Stimulated activated CD4-positive, alpha-beta T cell treated with anti-CD3 and anti-CD28 coated beads, TNF-alpha, amount 100 ng/mL, for 1 hour (primary cell): ENCODE data around the gene CRYAA.

Experiments
- DNase-seq, 3 donors: peaks; one replicate each; pipeline ENCODE4 v3.0.0-alpha.2; 2020; ENCODE audit warnings: low read depth in 3 of 3, low spot score in 1 of 3

Gene CRYAA

DNA sequence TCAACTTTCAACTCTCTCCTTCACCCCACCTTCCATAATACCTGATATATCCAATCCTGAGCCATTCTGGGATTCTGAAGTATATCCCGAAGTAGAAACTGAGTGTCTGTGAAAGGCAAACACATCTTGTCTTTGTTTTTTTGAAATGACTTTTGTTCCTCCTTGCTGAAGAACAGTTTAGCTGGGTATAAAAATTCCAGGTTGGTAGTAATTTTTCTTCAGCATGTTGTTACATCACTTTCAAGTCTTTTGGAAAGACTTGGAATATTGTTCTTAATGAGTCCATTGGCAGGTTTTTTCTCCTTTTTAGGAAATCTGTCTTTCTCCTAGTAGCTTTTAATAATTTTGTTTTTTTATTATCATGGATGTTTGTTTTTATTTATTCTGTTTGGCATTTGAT, 32.7 kb downstream of the CRYAA start:
- no peak for DNase-seq

DNA sequence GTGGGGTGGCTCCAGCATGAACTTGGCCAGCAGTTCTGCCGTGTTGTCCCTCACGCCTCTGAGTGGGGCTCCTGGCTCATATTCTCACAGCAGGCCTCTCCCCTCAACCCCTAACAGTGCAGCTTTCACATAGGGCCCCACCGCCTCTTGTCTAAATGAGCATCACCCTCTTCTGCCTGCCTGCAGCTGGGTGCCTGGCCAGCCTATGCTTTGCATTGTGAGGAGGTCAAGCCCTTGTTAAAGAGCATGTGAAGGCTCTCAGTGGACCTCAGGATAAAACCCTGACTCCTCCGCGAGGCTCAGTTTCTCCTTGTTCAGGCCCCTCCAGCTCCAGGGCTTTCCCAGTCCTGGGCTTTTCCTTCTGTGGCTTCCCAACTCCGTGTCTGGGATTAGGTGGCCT, 34.8 kb downstream of the CRYAA start:
- DNase-seq, result no peak

DNA sequence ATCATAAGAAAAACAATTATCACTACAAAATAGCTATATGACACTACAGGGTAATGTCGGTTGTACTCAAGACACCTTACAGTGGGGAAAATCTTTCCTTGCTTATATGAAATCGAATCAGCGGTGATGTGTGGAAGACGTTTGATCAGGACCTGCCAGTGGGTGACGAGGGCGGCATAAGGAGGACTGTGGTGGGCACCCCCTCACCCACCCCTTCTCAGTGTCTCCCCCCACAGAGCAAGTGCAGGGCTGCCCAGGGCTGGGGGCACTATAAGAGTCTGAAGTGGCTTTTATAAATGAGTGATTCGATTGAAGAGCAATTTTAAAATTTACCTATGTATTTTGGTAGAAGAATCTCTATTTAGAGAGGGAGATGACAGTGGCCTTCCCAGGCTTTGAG, 35.8 kb downstream of the CRYAA start:
- DNase-seq, result no peak

DNA sequence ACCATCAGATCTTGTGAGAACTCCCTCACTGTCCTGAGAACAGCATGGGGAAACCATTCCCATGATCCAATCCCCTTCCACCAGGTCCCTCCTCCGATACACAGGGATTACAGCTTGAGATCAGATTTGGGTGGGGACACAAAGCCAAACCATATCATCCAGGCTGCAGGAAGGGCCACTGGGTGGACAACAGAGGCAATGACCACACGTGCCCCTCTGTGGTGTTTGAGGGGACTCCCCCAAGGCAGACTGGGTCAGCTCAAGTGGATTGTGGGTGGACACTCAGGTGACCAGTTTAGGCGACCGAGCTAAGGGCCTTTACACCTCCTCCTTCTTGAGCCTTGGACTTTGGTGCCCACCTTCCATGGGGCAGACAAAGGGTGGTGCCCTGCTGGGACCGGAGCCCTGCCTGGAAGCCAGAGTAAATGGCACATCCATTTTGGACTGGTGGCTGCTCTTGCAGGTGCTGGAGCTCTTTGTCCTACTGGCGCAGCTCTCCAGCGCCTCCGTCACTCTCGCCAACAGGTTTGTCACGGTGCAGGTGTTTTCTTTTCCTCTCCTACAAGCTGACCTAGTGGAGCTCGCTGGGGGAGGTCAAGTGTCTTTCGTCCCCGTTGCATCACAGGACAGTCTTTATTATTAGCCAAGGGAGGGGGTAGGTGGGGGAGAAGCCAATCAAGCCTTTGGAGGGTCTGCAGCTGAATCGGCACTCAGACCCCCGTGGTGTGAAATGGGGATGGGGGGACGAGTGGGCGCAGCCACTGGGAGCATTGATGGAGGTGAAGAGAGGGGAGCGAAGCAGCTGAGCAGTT, 37.6 kb downstream of the CRYAA start:
- no peak for DNase-seq

DNA sequence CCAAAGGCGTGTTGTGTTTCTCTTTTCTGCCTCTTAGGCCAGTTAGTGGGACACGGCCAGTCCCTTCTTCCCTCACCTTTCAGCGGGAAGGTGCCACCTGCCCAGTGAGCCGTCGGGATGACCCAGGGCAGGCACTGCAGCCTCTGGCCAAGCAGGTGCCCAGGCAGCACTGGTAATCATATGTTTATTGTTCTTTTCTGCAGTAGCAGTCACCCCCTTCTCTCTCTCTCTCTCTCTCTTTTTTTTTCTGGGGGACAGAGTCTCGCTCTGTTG, 38.2 kb downstream of the CRYAA start:
- no peak for DNase-seq

DNA sequence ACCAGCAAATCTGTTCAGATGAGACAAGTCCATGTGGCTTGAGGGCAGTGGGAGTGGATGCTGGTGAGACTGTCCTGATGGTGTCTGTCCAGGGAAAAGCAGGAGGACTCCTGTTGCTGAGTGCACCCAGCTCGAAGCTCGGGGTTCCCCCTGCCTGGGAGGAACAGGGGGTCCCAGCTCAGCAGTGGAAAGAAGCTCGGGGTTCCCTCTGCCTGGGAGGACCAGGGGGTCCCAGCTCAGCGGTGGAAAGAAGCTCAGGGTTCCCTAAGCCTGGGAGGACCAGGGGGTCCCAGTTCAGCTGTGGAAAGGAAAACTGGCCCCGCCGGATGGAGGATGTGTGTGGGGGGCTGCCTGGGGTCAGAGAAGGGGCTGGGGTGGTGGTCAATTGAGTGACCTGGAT, 39.1 kb downstream of the CRYAA start:
- no peak for DNase-seq

DNA sequence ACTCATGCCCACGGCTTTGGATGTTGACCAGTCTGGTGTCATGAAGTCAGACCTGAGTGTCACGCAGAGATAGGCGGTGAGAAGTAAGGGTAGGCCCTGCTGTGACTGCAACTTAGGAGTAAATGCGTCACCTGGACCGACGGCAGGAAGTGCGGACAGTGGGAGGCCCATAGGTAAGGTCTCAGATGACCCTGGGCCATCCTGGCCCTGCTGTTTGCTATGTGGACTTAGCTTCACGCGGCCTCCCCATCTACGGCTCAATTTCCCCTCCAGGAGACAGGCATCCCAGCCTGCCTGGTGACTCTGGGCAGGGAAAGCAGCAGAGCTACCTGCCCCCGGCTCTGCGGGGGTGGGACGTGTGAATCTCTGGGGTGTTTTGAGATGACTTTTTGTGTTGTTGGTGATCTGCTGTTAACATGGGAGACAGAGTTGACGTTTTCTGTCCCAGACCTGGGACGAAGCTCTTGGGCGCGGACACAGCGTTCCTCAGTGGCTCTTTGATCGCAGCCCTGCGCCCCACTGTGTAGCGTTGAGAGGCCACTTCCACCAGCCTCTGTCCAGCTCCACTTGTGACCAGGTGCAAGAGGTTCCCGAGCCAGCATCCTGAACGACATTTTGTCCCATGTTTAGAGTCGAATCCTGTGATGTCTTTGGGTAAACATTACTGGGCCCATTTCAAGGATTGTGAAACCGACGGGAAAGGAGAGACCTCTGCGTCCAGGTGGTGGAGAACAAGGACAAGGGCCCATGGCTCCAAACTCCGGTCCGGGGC, 39.9 kb downstream of the CRYAA start:
- no peak for DNase-seq

DNA sequence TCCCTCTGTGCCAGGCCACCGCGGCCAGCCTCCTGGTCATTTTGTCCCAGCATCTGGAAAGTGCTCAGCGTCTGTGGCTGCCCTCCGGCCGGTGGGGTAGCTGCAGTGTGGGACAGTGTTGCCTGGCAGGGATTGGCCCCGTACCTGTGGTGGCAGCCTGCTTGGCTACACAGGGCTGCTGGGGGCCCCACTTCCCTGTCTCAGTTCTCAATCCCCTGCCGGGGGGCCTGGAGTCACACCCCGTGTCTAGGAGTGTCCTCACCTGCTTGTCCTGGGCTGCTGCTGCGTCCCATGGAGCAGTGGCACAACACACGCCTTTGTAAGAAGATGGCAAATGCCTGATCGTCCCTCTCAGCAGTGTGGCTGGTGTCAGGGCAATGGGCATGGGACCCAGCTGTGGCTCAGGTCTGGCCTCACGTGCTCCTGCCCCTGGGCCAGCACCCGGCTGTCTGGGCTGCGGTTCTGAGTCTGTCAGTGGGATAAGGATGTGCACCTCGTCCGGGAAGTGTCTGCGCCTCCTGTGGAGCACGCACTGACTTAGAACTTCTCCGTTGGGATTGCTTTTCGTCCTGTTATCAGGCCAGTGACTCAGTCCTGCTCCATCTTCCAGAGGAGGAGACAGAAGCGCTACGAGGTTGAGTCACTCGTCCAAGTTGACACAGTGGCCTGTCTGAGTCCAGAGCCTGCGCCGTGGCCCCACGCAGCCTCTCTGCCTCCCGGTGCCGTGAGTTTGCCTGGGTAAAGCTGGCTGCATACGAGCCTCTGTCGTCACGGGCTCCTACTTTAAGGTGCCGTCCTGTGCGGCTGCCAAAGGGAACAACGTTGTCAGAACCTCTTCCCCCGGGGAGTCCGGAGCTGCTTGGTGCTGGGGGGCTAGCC, 41.0 kb downstream of the CRYAA start:
- DNase-seq, result no peak

DNA sequence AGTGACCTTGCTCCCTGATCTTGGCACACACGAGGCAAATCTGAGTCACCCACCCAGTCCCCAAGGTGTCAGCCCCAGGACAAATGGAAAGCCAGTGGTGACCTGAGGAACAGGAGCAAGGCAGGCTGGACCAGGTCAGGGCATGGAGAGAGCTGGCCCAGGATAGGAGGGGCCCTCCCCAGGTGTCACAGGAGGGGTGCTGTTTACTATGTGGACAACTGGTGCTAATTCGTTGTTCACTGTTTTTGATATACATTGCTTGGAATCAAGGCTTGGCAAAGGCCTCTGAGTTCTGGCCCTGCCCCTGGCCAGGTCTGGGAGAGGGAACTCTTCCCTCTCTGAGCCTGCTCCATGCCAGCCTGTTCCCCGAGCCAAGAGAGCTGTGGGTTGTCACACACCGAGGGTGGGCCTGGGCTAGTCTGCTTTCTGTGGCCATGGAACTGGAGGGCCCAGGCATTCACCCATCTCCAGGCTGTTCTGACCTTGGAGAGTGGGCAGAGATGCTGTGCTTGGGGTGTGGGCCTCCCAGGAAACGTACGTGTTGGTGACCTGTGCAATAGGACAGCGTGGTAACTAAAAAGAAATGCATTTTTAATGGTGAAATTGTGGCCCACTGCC, 41.8 kb downstream of the CRYAA start:
- no peak for DNase-seq

DNA sequence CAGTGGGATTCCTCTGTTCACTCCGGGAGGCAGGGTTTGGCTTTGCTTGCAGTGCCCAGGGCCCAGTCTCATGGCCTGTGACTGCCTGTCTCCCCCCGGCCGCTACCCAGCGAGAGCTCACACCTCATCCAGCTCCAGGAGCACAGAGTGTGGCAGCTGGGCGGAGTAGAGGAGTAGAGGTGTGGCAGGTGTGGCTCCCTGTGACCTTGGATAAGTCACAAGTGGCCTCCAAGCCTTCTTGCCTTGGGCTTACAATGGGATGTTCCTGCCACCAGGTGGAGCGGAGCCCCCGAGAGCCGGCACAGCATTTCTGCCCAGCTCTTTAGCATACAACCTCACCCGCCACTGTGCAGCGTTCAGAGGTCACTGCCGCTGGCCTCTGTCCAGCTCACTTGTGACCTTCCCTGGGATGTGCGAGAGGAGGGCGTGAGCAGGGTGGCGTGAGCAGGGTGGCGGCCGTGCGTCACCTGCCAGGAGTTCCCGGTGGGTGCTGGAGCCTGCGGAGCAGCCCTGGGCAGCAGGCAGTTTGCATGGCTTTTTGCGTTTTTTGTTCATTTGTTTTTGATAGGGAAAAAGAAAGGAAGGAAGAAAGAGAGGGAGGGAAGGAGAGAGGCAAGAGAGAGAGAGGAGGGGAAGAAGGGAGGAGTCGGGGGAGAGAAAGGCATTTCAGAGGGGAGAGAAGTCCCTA, 42.4 kb downstream of the CRYAA start:
- DNase-seq, result no peak

DNA sequence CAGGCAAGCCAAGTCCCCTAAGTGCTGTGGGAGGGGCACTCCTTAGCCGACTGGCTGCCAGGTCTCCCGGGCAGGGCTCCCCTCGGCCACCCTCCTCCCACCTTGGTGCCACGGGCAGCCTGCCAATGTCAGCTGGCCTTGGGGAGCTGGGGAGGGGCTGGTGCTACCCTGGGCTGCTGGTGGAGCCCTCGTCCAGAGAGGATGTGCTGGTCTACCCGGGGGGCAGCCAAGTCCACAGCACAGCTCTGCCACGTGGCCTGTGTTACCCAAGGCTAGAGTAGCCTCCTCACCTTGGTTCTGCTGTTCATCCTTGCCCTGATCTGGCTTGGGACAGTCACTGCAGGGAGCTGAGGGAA, 42.9 kb downstream of the CRYAA start:
- DNase-seq, result no peak
